NCI-H187 treated with DMSO at 0.1 percent for 48 hours (cell line): ENCODE measurements around the gene TSR3.
"Not testable (repeated sequence)": the region's sequence is repeated elsewhere in the genome, so short reads cannot be mapped to it uniquely, and the experiment has no call there.

Experiments used
- DNase-seq: peaks from one replicate; lab custom pipeline; 2025; lab: John Stamatoyannopoulos, UW

The TSR3 gene

DNA sequence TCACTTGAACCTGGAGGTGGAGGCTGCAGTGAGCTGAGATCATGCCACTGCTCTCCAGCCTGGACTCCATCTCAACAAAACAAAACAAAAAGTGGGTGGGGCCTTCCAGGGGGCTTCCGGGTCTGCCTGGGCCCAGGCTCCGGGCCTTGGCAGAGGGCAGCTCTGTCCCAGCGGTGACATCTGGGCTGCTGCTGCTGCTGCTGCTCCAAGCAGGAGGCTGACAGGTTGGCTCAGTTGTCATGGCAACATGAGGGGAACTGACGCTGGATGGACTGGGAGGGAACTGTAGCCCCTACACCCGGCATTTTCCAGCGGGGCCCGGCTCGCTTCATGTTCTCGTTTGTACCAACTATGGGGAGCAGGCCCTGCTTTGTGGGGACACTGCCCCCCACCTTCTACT, 14.2 kb downstream of the TSR3 start:
- DNase-seq: no peak

DNA sequence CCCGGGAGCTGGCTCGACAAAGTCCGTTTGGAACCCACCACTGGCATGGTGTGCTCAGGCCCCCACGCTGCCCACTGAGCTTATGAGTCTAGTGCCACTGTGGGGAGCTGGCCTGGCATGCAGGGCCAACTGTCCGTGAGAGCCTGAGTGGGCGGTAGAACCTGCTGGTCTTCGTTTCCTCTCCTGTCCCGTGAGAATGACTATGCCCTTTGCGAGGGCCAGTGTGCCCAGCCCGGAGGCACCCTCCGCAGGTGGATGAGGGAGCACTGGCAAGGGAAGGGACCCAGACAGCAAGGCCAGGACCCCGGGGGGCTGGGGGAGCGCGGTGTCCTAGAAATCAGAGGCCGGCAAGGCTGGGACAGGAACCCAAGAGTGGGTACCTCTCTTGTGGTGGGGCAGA, 15.1 kb downstream of the TSR3 start:
- no peak for DNase-seq

DNA sequence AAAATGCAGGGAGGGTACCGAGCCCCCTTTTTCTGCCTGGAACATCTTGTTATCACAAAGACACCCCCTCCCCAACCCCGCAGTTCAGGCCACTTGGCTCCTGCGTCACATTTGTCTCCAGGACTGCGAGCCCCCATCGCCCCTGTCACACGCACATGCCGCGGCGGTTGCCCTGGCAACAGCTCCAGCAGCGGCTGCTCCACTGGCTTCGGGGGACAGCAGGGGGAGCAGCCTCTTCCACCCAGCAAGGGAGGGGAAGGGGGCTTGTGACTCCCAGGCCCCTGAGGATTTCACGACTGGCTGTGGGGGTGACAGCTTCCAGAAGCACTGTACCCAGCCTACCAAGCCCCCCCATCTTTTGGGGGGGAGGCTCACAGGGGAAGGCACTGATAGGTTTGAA, 15.7 kb downstream of the TSR3 start:
- no peak for DNase-seq

DNA sequence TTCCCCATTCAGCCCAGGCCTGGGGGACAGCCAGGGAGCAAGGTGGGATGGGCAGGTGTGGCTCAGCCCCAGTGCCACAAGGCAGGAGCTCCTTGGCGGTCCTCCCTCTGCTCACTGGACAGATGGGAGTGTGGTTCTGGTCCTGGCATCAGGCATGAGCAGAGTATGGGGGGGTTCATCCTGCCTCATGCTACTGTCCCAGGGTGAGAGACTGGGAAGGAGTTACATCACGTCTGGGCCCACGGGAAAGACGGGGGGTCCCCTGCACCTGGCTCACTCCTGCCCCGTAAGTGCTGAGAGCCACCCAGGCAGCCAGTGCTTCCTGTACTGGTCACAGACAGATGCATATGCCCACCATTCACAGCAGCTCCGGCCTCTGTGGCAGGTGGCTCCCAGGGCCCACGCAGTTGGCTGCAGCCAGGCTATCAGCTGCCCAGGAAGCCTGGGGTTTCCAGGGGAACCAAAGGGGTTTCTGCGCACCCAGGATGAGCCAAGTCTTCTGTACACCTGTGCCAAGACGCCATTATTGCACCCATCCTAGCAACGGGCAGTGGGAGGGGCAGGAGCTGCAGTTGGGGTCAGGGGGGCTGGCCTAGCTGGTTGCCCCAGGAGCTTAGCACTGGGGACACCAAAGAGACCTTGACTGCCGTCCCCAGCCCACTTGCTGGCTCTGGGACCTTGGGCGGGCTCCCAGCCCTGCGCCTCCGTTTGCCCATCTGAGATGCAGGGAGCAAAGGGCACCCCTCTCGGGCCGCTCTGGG, 16.3 kb downstream of the TSR3 start:
- no peak for DNase-seq

DNA sequence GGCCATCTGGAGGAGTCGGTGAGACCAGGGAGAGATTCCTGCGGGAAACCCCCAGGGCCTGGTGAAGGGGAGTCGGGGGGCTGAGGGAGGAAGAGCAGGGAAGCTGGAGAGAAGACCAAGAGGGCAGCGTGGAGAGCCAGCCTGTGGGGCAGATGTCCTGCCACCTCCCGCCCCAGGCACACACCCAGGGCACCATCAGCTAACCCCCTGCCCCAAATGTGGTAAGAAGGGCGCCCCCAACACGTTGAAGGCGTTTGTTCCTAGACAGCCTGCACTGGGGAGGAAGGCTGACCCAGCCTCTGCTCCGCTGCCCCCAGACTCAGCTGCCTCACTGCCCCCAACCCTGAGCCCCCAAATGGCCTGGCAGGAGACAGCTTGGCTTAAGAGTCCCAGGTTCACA, 16.9 kb downstream of the TSR3 start:
- no peak for DNase-seq

DNA sequence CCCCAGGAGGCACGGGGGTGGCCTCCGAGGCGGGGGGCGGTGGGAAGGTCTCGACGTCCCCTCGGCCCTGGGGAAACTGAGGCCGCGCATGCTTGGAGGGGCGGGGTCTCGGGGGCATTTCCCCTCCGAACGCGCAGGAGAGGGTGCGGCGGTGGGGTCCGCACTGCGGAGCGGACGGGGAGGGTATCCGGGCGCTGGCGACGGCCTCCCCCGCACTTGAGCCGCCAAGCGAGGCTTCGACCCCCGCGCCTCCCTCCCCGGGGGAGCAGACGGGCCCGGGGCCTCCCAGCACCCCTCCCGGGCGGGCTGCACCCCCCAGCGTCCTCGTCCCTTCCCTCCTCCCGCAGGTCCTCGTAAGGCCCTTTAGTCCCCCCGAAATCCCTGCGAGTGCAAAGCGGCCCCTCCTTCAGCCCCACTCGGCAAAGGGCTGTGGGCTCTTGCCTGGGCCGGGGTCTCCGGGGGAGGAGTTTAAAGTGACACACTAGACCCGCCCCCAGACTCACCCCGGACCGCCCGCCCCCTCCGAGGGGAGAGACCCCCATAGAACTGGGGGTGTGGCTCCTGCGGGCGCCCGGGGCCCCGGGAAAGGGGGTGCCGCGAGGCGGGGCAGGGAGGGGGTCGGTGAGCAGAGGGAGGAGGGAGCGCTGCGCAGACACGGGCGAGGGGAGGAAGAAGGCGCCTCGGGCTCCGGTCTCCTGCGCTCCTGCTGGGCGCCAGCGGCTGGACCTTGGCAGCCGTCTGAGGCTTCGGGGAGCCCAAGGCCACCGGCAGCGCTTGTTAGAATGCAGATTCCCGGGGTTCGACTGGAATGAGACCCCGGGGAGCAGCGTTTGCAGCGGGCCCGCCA, 17.6 kb downstream of the TSR3 start:
- no peak for DNase-seq

DNA sequence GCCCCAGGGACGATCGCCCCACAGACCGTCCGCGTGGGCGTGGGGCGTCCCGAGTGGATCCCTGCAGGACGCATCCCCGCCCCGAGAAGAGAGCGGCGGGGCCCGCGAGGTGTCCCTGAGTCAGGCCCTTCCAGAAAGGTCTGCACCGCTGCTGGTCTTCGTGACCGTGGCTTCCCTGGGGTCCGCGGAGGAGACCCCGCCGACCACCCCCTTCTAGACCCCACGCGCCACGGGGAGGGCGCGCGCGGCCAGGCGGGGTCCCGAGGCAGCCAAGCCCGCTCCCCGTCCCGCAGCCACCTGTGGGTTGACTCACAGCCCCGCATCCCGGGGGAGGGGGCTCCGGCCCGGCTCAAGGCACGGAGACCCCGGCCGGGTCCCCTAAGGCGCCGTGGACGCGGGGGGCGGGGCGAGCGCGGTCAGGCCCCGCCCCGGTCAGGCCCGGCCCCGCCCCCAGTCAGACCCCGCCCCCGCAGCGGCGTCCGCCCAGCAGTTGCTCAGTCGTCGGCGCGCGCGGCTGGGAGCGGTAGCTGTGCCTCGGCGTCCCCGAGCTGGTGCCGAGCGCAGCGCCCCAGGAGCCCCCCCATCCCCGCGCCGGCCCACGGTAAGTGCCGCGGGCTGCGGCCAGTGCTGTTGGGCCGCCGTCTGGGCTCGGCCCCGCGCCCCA, 18.4 kb downstream of the TSR3 start, which contains the start of gene BAIAP3:
Gene BAIAP3, plus strand, starts transcription at position 497 of the 664 bp plus-strand sequence. CDS start 4,905 bp downstream, outside the sequence.
- DNase-seq: no peak

DNA sequence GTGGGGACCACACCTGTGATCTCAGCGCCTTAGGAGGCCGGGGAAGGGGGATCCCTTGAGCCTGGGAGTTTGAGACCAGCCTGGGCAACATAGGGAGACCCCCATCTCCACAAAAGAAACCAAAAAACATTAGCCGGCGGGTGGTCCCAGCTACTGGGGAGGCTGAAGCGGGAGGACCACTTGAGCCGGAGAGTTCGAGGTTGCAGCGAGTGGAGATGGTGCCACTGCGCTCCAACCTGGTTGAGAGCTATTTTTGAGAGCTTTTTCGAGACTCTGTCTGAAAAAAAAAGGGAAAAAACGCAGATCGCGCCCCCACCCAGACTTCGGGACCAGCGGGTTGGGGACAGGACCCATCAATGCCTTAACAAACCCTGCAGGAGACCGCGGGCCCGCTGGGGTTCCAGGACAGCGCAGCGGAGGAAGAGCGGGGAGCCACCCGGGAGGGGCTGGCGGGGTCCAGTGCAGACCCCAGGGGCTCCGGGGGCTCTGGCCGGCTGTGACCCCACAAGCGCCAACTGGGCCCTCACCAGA, 19.0 kb downstream of the TSR3 start:
- DNase-seq: no peak

DNA sequence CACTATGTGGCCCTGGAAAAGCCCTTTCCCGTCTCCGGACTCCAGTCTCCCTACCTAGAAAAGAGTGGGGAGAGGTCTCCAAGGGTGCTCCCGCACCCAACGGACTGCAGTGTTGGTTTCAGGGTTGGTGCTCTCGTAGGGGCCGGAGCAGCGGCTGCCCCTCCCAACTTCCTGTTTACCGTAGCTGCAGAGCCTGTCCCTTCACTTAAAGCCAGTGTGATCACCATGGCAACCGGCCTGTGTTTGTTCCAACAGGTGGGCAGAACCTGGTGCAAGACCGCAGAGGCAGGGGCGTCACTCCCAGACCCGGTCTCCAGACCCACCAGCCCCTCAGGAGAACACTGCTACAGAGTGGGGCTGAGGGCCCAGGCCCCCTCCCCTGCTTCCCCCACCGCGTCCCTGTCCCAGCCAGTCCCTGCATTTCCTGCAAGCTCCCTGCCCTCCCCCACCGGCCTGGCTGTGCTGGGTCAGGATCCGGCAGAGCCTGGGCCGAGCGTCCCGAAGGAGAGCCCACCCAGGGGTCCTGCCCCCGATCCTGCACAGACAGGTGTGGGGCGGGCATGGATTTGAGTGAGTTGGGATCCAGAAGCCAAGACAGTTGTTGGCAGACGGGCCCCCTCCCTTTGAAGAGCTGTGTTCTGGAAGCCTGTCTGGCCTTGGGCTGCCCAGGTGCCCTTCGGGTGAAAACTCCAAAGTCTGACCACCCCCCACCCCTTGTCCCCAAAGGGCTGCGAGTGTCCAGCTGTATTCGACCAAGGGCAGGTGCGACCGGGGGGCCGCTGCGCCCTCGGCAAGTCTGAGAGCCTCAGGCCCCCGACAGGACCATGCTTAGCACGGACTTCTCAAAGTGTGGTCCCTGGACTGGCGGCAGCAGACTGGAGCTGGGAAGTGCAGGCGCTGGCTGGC, 19.7 kb downstream of the TSR3 start:
- DNase-seq: no peak

DNA sequence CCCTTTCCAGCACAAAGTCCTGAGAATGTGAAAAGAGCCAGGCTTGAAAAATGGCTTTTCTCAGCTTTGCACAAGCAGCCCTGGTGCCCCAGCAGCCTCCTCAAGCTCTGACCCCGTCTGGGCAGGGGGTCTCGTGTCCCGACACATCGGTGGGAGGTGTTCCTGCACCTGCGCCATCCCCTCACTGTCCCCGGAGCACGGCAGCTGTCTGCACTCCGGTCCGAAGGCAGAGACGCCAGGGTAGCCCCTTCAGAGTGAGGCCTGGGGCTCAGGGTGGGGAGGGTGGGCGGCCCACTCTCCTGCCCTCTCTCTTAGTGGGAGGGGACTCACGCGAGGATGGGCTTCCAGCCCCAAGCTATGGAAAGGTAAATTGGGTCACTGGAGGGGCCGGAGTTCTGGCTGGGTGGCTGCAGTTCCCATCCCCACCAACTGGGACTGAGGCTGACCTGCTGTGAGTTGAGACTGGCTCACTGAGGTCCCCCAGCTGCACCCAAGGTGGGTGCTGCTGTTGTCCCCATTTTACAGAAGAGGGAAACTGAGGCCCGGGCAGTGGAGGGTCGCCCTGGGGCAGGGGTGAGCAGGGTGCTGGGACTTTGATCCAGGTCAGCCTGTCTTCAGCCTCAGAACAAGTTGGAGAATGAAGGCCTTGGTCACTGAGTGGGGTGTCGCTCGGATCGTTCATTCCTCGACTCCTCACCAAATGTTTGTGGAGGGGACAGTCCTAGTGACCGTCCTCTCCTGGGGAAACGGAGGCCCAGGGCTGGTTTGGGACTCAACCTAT, 20.6 kb downstream of the TSR3 start:
- DNase-seq: no peak

DNA sequence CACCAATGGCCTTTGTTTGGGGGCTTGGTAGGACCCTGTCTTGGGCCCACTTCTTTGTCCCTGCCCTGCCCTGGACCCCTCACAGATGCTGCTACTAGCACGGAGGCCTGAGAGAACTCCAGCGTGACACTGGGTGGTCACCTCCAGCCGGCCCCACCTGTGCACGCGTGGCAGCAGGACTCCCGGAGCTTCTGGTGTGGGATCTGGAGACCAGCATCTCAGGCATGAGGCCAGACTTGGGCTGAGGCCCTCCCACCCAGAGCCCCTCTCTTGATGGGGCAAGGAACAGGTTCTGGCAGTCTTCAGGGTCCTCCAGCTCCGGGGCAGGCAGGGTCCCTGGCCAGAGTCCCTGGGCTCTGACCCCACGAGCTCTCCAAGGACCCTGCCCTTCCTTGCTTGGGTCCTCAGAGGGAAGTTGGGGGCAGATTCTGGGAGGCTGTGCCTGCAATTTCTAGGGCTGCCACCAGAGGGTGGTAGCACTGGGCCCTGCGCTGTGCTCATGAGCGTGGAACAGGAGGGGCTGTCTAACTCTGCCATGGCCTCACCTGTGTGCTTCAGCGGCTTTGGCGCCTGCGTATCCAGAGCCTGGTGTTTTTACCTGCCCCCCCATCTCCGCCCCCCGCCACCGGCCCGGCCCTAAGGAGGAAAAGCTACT, 21.3 kb downstream of the TSR3 start:
- no peak for DNase-seq

DNA sequence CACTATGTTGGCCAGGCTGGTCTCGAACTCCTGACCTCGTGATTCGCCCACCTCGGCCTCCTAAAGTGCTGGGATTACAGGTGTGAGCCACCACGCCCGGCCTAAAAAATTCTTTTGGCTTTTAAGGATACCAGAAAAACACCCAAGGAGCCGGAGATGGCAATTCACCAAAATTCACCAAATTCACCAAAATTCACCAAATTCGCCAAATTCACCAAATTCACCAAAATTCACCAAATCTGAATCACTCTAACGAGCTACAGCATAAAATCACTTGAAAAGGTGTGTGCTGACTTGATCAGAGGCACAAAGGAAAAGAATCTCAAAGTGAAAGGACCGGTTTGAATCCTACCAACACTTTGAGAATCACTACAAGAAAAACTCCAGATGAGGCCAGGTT, 22.7 kb downstream of the TSR3 start:
- not testable (repeated sequence) for DNase-seq

DNA sequence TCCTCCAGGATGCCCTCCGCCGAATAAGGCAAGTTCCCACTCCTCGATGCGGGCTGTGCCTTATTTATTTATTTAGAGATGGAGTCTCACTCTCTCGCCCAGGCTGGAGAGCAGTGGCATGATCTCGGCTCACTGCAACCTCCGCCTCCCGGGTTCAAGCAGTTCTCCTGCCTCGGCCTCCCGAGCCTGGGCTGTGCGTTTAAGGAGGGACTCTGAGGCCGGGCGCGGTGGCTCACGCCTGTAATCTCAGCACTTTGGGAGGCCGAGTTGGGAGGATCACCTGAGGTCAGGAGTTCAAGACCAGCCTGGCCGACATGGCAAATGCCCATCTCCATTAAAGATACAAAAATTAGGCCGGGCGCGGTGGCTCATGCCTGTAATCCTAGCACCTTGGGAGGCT, 23.5 kb downstream of the TSR3 start:
- not testable (repeated sequence) for DNase-seq

DNA sequence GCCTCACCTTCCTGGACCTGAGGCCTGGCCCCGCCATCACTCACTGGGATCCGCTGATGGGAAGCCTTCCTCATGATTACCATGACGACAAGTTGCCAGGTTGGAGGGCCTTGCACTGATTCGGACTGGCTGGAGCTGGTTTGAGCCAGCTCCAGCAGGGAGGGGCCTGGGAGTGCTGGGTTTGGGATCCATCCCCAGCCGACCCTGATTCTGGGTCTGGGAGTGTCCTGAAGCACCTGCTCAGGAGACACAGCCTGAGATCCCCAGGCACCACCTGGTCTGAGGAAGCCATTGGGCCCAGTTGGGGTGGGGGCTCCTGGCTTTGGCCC, 24.1 kb downstream of the TSR3 start:
- DNase-seq: no peak

DNA sequence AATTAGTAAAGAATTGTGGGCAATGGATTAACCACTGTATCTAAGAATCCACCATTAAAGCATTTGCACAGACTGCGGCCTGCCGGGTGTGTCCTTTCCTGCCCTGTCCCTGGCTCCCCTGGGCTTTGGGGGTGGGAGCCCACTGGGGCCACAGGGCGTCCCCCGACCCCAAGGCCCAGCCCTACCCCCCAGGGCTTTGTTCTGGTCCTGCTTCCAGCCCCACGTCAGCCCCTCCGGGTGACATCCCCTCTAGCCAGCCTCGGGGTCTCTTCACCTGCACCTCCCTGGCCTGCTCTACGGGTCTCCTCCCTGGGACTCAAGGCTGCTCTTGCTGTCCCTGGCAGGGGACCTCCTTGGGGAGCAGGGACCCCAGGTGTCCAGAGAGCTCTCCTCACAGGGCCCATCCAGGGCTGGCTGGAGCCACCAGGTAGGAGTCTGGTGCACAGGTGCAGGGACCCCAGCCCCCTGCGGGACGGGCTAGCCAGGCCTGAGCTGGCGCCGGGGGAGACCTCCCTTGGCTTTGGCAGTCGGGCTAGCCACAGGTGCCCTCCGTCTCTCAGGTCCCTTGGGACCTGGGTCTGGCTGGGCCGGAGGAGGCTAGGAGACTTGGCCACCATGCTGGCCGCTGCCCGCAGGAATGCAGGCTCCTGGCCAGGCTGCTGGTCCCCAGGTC, 24.6 kb downstream of the TSR3 start:
- DNase-seq: no peak

DNA sequence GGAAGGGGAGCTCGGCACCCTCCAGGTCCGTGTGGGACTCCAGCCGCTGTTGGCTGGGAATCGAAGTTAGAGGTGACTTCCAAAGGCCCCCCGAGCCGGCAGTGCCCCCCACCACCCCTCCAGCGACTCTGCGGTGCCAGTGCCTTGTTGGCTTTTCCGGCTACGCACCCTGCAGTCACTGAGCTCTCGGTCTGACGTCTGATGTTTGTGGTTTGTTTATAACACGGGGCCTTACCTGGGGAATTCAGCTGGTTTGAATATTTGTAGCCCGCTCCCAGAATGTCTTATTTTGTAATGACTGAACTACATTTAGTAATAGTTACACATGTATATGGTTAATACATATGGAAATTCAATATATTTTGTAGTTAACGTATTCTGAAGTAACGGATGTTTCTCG, 25.3 kb downstream of the TSR3 start:
- no peak for DNase-seq

DNA sequence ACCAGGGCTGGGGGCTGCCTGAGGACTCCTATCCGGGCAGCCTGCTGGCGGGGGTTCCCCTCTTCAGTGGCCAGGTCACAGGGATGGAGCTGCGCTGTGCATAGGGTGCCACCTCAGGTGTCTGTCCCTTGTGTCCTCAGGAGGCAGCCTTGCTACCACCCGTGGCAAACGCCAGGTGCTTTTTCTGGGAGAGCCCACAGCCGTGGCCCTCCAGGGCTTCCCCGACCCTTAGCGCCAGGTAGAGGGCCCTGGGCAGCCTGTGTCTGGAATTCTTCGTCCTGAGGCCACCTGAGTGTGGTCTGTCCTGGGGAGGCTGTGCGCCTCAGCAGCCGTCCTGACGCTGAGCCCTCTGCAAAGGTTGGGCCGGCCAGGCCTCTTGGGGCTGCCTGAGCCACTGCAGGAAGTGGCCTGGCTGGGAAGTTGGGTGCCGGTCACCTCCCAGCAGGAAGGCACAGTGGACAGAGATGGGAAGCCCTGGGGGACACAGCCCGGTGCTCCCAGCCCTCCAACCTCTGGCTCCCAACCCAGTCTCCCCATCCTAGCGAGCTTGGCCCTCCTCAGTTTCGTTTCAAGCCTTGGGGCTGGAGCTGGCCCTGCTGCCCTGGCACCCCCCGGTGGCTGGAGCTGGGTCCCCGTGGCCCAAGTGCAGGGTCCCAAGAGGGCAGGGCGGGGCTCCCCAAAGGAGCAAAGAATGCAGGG, 25.9 kb downstream of the TSR3 start:
- no peak for DNase-seq

DNA sequence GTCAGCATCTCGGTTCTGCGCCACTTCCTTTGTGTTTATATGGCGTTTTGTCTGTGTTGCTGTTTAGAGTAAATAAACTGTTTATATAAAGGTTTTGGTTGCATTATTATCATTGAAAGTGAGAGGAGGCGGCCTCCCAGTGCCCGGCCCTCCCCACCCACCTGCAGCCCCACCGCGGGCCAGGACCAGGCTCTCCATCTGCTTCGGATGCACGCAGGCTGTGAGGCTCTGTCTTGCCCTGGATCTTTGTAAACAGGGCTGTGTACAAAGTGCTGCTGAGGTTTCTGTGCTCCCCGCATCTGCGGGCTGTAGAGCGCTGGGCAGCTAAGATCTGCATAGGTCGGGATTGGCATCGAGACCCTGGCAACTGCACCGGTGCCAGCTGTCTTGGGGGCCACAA, 26.4 kb downstream of the TSR3 start:
- DNase-seq: no peak

DNA sequence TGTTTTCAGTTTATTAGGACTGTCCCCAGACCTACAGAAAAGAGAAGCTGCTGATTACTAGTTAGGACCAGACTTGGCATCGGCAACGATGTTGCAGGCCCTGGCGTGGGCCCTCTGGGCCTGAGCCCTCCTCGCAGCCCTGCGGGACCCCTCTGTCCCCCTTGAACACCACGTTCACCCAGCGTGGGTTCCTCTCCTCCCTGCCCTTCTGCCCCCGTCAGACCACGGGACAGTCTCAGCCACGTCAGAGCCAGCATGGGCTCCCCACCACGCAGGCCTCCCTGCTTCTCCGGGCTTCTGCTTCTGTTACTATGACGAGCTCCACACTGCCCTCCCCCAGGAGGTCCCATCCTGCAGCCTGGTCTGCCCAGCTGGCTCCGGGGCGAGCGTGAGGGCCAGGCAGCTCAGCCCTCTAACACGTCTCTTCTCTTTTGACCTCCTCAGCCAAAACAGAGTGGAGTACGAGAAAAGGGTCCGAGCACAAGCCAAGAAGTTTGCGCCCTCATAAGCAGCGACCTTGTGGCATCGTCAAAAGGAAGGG, 27.3 kb downstream of the TSR3 start:
- DNase-seq: no peak
